Peyer's patch (tissue), 4 donors: Measurements from ENCODE around the gene ZNF337. TPM values are rescaled to one million over a fixed set of nuclear protein-coding genes. Genes with fewer than 3 reads are reported as not detected.

Experiments used
- DNase-seq, 3 donors: peaks; one replicate each; pipeline ENCODE4 v3.0.0-alpha.2; 2017 to 2019
- H3K27ac ChIP-seq, 4 donors: fragments of 200-600 bp; sonication (generic); one replicate each; pipeline ENCODE4 v1.5.1; 2016 to 2019
- H3K27me3 ChIP-seq, 2 donors: fragments of 200-600 bp; sonication (generic); one replicate each; pipeline ENCODE4 v1.5.1; 2019
- H3K36me3 ChIP-seq, 3 donors: fragments of 200-600 bp; sonication (generic); one replicate each; pipeline ENCODE4 v1.5.1; 2016 to 2019
- H3K4me1 ChIP-seq, 4 donors: fragments of 200-600 bp; sonication (generic); one replicate each; pipeline ENCODE4 v1.5.1; 2016 to 2019
- H3K4me3 ChIP-seq, 4 donors: fragments of 200-600 bp; sonication (generic); 1 replicate in 3 of 4; 2 replicates in 1 of 4; pipeline ENCODE4 v1.5.1; 2016 to 2019; ENCODE audit warnings: mild to moderate bottlenecking in 1 of 4
- H3K9me3 ChIP-seq, 4 donors: fragments of 200-600 bp; sonication (generic); one replicate each; pipeline ENCODE4 v1.5.1; 2016 to 2019; ENCODE audit warnings: mild to moderate bottlenecking in 1 of 4
- POLR2A ChIP-seq, 2 donors: fragments of 450-650 bp; IDR thresholded peaks; one replicate each; pipeline ENCODE4 v1.5.1; 2017; ENCODE audit warnings: antibody characterized with exemption in 2 of 2, mild to moderate bottlenecking in 2 of 2, moderate library complexity in 2 of 2
- total RNA-seq, 4 donors: library from RNA; depleted of rRNA; stranded (reverse); fragments of >200 nt; gene quantifications; one replicate each; pipeline ENCODE4 v1.1.0, GENCODE V29; 2016
- TF ChIP-seq, protein P1 (sequence below), 6 experiments: fragments of 450-650 bp in 4 of 6; fragments of 200-600 bp in 2 of 6; sonication (generic) in 1 of 6; IDR thresholded peaks; one replicate each; pipeline ENCODE4 v1.5.1; 2017 to 2019; ENCODE audit warnings: antibody characterized with exemption in 6 of 6, mild to moderate bottlenecking in 3 of 6, moderate library complexity in 1 of 6

Gene ZNF337
- 10 to 100 TPM in 3 of 4 donors, 1 to 10 TPM in 1; 7.9 to 18.1 (median 17.6) TPM for total RNA-seq

GRCh38 chr20:25696371-25697131 lies at the start of gene ZNF337:
ZNF337 (minus strand) TSS chr20:25696853; CDS start chr20:25686417, 10,436 bp downstream.
- no peaks in the 10 kb centered on the region for H3K36me3 ChIP-seq
- peaks cover 0 to 10% (median 3%) of the 10 kb centered on the region in 4 donors for H3K4me1 ChIP-seq
- peak within 1 kb of the TSS; percentile 75 to 91 (median 86) for H3K27ac ChIP-seq

GRCh38 chr20:25745738-25746137 lies 49.1 kb upstream of the ZNF337 start:
- Histone ChIP-seq H3K9me3 (no peaks in the 10 kb centered on the region), H3K27me3 (no peaks in the 10 kb centered on the region), H3K27ac (no peak overlapping the region)

More at GRCh38 chr20:25696371-25697131, at the start of gene ZNF337:
- Histone ChIP-seq H3K27me3 (no peaks in the 10 kb centered on the region), H3K4me3 (peak within 1 kb of the TSS; percentile 71 to 90 (median 84)), H3K9me3 (no peaks in the 10 kb centered on the region)
- peak; percentile 91 to 97 (median 94) for DNase-seq
- peak; percentile 35 to 61 for TF ChIP-seq POLR2A (IDR thresholded peaks at IDR 0.05)
- TF ChIP-seq, protein P1, sequence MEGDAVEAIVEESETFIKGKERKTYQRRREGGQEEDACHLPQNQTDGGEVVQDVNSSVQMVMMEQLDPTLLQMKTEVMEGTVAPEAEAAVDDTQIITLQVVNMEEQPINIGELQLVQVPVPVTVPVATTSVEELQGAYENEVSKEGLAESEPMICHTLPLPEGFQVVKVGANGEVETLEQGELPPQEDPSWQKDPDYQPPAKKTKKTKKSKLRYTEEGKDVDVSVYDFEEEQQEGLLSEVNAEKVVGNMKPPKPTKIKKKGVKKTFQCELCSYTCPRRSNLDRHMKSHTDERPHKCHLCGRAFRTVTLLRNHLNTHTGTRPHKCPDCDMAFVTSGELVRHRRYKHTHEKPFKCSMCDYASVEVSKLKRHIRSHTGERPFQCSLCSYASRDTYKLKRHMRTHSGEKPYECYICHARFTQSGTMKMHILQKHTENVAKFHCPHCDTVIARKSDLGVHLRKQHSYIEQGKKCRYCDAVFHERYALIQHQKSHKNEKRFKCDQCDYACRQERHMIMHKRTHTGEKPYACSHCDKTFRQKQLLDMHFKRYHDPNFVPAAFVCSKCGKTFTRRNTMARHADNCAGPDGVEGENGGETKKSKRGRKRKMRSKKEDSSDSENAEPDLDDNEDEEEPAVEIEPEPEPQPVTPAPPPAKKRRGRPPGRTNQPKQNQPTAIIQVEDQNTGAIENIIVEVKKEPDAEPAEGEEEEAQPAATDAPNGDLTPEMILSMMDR (IDR thresholded peaks at IDR 0.05), result no peak

GRCh38 chr20:25745100-25745499 lies 48.4 kb upstream of the ZNF337 start:
- TF ChIP-seq, protein P1 (IDR thresholded peaks at IDR 0.05), result no peak
- no peak for TF ChIP-seq POLR2A (IDR thresholded peaks at IDR 0.05)
- Histone ChIP-seq H3K9me3 (no peaks in the 10 kb centered on the region), H3K4me1 (no peaks in the 10 kb centered on the region), H3K4me3 (no peak overlapping the region), H3K27ac (no peak overlapping the region), H3K36me3 (no peaks in the 10 kb centered on the region), H3K27me3 (no peaks in the 10 kb centered on the region)
- no peak for DNase-seq

More at GRCh38 chr20:25745738-25746137, 49.1 kb upstream of the ZNF337 start:
- no peak for TF ChIP-seq POLR2A (IDR thresholded peaks at IDR 0.05)
- Histone ChIP-seq H3K36me3 (no peaks in the 10 kb centered on the region), H3K4me3 (no peak overlapping the region), H3K4me1 (no peaks in the 10 kb centered on the region)
- DNase-seq, result no peak

DNA sequence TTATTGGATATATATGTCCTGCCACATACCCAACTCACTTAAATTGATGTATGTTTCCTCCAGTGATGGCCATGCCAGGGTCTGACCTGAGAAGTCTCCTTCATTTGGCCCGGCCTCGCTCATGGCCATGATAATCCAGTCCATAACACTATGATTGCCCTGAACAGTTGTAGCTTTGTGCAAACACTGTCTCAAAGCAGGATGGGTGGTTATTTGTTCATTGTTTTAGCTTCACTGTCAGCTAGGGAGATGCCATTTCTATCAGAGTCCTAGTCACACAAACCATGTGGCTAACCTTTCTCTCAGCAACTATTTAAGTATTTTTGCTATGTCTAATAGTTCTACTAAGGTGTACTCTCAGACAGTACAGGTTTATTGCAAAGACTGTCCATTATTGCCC lies 47.6 kb upstream of the ZNF337 start:
- Histone ChIP-seq H3K4me1 (no peaks in the 10 kb centered on the region), H3K4me3 (no peak overlapping the region), H3K9me3 (no peaks in the 10 kb centered on the region), H3K36me3 (no peaks in the 10 kb centered on the region), H3K27ac (no peak overlapping the region), H3K27me3 (no peaks in the 10 kb centered on the region)
- no peak for TF ChIP-seq POLR2A (IDR thresholded peaks at IDR 0.05)
- TF ChIP-seq, protein P1 (IDR thresholded peaks at IDR 0.05), result no peak
- DNase-seq, result no peak

- Histone ChIP-seq H3K4me3 (no peak overlapping the region), H3K27me3 (no peaks in the 10 kb centered on the region), H3K36me3 (no peaks in the 10 kb centered on the region), H3K27ac (no peak overlapping the region), H3K9me3 (no peaks in the 10 kb centered on the region), H3K4me1 (no peaks in the 10 kb centered on the region)
- DNase-seq, result no peak
- TF ChIP-seq POLR2A (IDR thresholded peaks at IDR 0.05), result no peak
- TF ChIP-seq, protein P1 (IDR thresholded peaks at IDR 0.05), result no peak
Observed at GRCh38 chr20:25741088-25741487, 44.4 kb upstream of the ZNF337 start.

DNA sequence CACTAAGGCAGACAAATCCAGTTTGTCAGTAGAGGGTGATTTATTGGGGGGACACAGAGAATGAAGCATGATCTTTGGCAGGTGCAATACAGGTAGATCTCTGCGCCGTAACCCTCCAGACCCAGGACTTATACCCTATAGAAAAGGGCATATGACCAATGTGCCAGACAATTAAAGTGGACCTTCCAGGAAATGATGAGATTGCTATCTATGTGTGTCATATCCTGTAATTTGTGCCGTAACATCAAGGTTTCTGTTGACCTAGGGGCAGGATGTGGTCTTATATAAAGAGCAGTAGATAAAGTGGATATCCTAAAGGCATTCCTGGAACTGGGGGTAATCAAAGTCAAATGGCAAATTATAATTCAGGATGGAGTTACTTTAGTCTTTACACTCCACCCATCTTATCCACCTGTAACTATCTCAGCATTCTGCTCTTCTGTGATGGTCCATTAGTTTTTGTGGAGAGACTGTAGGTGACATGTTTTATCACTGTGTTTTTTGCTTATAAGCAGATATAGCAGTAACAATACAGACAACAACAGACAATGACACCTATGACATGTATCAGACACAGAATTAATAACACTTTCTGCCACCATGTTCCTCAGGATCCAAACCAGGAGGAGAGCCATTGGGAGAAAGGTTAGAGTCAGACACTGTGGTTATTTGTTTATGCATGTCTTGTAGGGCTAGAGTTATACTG lies 43.1 kb upstream of the ZNF337 start:
- Histone ChIP-seq H3K36me3 (no peaks in the 10 kb centered on the region), H3K4me3 (no peak overlapping the region), H3K27ac (no peak overlapping the region), H3K4me1 (no peaks in the 10 kb centered on the region), H3K27me3 (no peaks in the 10 kb centered on the region), H3K9me3 (no peaks in the 10 kb centered on the region)
- DNase-seq, result no peak
- TF ChIP-seq, protein P1 (IDR thresholded peaks at IDR 0.05), result no peak
- TF ChIP-seq POLR2A (IDR thresholded peaks at IDR 0.05), result no peak
